Stimulated activated CD8-positive, alpha-beta memory T cell treated with anti-CD3 and anti-CD28 coated beads, Interleukin-7, amount 100 ng/mL, for 4 hours (primary cell): ENCODE data around the gene NPRL2.
A peak's percentile ranks its signal among the peaks of the same experiment; 100 is the strongest.

Source experiments
- DNase-seq, 2 donors: peaks; one replicate each; pipeline ENCODE4 v3.0.0-alpha.2; 2020; ENCODE audit warnings: low read depth in 2 of 2

The NPRL2 gene

DNA sequence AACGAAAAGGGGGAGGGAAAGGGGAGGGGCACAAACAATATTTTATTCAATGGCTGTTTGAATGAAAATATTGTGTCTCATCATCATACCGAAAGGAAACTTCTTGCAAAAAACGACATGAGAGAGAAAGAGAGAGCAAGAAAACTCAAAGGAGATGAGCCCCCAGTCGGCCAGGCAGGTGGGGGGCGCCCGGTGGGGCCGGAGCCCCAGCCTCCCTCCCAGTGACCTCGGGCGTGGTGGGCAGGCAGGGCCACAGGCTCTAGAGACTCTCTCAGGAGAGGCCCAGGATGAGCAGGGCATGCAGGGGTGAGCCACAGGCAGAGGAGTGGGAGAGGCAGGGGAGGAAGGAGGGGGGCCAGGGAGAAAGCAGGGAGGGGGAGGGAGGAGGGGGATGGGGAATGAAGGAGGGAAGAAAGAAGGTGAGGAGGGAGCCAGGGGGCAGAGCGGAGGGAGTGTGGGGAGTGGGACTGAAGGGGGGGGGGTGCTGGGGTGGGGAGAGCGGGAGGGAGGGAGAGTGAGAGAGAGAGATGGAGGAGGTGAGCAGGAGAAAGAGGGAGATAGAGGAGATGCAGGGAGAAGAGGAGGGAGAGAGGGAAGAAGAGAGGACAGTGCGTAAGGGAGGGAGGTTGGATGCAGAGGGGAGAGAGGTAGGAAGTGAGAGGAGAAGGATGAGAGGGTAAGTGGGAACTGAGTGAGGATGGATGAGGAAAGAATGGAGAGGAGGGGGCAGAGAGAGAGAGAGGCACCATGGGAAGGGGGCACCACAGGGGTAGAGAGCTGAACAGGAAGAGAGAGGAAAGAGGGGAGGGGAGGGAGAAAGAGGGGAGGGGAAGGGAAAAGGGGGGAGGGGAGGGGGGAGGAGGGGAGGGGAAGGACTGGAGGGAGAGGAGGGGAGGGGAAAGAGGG is 22.8 kb upstream of the NPRL2 start:
- no peak for DNase-seq

DNA sequence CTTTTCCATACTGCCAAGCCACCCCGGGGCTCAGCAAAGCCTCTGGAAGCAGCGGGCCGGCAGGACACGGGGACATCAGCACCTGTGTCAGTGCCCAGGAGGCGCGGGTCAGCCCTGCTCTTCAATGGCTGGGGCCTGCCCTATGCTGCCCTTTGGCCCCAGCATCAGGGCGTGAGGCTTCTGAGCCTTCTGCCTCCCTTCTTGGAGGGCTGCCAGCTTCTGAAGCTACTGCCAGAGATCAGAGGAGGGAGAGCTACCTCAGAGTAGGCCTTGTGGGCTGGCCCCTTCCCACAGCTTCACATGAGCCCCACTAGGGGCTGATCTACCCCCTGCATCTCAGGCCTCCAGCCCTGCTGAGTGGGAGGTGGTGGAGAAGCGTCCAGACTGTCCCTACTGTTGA is 21.8 kb upstream of the NPRL2 start:
- DNase-seq = no peak

DNA sequence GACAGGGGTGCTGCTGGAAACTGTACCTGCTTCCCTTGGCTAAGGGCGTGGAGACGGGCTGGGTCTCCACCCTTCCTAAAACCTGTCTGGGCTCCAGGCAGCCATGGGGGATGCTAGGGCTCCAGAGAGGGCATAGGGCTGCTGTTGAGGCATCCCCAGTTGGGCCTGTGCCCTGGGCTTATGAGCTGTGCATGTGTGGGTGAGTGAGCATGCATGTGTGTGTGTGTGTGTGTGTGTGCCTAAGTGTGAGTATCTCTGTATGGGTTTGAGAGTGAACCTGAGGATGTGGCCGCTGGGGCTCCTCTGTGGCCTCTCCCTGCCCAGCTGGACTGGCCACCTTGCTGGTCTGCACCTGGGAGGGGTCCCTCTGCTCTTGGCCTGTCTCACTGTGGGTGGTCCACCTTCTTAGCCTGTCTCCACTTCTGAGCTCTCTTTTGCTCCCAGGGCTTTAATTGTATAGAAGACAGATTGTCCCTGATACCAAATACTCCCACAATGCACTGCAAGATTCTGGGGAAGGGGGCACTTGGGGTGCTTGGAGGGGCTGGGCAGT is 20.6 kb upstream of the NPRL2 start:
- DNase-seq = no peak

DNA sequence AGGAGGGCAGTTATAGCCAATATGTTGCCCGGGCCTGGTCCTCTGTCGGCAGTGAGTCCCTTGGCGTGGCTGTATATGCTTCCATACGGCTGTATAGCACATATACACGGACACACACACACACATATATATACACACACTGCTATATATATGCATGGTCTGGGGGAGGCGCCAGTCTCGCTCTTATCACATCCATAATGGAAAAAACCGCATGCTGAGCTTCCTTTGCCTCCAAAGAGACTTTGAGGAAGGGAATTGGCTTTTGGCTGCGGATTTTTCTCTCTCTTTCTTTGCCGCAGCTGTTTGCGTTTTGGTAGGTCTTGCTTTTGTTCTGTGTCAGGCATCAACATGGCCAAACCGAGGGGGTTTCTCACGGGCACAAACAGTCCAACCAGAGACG is 20.0 kb upstream of the NPRL2 start:
- no peak for DNase-seq

DNA sequence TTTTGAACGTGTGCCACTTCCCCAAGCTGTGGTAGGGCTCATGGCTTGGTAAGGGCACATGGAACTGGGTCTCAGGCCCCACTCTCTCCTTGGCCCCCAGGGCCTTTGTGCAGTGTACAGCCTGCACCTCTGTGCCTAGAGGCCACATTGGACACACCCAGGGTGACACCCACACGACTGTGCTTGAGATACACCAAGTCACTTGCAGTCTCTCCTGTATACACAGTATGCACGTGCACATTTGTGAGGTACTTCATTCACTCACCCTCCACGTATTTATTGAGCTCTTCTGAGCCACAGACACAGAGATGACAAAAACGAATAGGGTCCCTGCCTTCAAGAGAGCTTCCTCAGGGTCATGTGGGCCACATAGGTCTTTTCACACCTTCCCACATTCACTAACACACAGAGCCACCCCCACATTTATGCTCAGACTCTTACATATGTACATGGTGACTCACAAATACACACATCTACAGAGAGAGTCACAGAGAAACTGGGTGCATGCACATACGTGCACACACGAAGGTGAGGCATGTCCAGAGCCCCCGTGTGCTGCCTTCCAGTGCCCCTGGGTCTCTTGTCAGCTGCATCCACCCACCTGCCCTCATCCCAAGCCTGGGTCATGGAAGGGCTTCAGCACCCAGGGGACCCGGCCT is 18.6 kb upstream of the NPRL2 start:
- no peak for DNase-seq

DNA sequence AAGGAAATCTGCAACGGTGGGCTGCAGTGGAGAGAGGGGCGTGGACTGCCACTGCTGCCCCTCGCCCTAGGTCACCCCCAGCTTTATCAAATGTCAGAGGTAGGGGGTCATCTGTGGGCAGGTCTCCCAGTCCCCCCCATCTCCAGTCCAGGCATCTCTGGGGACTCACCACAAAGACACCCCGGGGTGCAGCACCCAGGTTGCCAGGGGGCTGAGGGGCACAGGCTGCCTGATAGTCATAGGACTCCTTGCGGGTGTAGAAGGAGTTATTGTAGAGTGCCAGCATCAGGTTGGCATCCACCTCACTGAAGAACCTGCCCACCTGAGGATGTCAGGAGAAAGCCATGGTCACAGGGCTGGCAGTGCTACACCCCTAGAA is 15.3 kb upstream of the NPRL2 start:
- DNase-seq = no peak

DNA sequence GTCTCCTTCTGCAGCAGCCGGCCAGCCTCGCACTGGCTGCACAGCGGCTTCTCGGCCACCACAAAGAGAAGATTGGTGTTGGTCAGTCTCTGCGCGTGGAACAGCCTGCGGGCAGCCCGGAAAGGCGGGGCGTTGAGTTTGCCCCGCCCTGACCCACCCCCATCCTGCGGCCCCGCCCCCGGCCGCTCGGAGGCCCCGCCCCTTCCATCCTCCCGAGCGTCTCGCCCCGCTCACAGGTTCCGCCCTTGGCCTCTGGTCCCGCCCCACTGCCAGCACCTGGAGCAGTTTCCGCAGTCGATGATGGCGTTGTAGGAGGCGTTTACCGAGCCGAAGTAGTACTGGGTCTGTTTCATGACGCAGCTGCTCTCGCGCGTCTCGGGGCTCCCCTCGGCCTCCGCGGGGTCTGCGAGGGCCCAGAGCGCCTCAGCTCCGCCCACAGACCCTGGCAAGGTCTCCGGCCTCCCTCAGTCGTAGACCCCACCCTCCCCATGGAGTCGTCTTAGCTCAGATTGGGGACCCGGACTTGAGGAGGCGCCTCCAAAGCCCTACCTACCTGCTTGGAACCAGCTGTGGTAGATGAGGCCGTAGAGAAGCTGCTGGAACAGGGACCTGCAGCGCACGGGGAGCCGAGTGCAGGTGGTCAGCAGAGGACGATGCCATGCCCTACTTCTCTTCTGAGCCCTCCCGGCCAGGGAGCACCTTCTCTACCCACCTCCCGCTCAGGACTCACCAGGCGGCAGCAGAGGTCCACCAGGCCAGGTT is 14.7 kb upstream of the NPRL2 start:
- peak; percentile 89 to 90 for DNase-seq

DNA sequence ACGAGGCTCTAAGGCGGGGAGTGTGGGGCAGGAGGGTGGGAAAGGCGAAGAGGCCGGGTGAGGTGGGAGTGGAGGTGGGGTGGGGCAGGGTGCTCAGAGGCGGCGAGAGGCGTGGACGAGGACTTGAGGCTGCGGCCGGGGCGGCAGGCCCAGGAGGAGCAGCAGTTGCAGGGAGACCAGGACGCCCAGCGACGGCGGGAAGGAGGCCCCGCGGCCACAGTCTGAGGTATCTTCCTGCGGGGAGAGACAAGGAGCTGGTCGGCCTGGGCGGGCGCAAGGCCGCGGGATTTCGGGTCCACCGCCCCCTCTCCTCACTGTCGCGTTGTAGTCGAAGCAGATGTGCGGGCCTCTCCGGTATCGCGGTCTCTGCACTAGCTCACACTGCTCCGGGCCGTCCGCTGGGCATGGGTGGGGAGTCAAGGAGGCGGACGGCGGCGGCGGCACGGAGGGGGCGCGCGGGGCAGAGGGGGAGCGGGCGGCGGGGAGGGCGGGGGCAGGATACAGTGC is 14.1 kb upstream of the NPRL2 start:
- DNase-seq = no peak

DNA sequence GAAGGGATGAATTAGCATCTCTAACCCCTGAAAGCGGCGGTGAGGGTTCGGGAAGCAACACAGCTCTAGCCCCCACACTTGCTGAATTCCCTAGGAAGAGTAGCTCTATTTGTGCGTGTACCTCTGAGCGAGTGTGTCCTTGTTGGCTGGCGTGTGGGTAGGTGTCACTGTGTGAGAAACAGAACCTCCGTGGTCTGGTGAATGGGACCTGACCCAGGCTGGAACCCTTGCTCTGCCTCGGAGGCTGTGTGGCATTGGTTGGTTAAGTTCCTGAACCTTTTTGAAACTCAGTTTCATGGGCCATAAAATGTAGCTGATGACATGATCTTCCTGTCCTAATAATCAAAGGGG is 9.2 kb upstream of the NPRL2 start:
- no peak for DNase-seq

DNA sequence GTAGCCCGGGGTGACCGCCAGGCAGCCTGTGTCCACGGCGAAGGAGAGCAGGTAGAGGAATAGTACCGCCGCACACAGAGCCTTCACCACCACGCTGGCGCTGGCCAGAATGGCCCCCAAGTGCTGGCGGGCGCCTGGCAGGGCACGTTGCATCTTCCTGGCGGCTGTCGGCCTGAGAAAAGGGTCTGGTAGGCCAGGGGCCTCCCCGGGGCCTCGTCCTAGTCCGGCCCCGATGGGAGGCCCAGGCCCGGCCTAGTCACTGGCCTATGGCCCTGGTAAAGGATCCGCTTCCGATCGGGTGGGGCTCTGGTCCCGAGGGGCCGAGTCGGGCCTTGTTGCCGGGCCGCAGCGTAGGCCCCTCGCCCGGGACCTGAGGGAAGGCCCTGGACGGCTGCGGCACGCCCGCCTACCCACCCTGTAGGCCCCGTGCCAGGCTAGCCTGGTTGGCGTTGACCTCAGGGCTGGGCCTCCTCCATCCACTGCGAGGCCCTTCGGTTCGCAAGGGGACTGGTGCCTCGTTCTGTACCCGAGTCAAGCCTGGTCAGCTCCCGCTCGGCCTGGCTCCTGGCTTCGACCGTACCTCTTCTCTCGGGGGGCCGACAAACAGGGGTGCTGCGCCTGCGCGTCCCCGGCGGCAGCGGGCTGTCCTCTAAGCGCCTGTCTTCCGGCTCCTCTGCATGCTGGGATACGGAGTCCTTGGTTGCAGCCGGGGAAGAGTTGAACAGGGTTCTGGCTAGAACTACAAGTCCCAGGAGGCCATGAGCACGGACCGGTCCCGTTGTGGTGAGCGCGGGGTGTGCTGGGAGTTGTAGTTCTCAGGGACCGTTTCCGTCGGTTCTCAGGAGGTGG is 8.6 kb upstream of the NPRL2 start, which contains the start of gene TMEM115:
Gene TMEM115, minus strand, starts transcription at position 611 of the 849 bp plus-strand sequence. Its CDS starts 458 bp downstream, at position 153.
- peak; percentile 92 to 96 for DNase-seq

DNA sequence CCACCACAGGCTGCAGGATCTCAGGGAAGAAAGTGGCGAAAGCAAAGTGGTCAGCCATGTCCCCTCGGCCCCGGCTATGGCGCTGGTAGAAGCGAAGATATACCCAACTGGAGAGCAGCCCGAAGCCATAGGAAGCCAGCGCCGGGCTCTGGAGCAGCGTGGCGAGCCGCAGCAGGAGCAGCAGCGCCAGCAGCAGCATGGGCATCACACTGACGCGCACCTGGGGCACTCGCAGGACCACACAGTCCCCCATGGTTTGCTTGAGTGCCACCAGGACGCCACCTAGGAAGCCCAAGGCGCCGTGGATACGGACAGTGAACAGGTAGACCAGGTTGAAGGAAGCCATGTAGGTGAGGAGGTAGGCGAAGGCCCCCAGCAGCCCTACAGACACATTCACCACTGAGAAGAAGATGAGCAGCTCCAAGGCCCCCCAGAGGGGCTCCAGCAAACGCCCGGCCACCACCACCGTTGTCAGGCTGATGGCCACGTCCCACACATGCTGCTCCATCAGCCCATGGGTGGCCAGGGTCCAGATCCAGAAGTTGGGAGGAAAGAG is 7.9 kb upstream of the NPRL2 start:
- no peak for DNase-seq

DNA sequence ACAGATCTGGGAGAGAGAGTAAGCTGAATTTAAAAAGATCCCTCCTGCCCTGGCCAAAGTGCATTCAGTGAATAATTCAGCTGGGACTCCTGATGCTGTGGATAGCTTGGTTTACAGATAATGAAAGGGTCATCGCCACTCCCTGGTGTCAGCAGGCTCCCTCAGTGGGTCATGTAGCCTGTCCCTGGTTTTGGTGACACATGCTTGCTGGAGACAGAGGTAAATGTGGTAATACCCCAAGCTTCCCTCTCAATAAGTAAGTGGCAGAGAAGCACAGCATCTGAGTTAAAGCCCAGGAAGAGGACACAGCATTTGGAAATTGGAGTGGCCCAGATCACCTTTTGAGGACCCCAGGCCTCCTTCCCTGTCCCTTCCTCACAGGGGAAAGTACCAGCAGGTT is 6.9 kb upstream of the NPRL2 start:
- DNase-seq = no peak

DNA sequence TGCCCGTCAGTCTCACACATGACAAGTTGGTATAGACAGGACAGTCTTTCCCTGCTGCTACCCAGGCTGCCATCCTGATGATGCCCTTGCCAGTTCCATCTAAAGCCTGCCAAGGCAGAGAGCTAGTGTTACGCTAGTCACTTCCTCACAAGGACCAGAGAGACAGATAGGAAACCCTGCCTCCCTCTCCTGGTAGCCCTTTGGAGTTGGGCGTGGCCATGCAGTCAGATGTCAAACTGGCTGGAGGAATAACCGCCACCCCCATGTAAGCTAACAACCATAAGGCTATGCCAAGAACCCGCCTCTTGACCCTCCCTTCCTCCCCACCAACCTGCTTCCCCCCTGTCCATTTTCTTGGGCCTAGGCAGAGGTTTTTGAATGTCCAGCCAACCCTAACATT is 6.0 kb upstream of the NPRL2 start:
- no peak for DNase-seq

DNA sequence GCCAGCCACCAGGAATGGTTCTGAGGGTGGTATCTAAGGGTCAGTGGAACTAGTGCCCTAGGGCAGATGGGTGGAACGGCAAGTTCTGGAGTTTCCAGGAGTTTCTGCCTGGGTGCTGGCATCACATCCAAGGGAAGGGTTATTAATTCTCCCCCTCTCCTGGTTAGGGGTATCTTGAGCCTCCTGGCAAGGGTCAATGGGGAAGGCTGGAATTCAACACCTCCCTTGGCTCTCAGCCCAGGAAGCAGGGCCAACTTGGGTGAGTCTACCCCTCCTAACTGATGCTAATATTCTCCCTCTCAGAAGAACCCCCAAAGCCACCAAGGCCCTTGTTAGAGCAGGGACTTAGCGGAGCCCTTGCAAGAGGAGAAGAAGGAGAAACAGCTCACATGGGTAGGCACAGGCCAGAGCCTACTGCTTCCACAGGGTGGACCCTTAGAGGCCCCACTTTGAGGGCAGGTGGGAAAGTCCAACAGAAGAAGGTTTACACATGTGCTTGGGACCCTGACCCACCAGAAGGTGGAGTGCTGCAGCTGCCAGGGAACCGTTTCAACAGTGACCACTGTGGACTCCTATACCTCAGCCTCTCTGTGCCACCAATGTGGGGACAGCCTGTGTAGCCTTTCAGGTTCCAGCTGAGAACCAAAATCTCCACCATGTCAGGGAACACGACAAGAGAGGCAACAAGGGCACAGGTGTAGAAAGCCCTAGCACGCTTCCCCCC is 5.4 kb upstream of the NPRL2 start:
- DNase-seq = no peak

DNA sequence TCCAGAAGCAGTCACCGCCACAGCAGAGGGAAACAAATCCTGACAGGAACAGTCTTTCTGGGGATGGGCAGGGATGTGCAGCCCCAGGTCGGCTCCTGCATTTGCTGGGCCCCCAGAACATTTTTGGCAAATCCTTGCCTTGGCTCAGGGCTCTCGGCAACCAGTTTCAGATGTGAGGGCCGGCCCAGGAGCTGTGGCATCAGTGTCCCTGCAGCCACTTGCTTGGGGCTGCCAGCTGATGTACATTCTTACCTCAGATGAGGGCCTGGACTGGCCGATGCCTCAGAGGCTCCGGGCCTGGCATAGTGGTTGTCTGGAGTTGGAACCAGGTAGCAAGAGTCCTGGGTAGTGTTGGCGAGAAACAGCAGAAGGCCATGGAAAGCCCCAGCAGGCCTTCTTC is 4.3 kb upstream of the NPRL2 start:
- DNase-seq = no peak

DNA sequence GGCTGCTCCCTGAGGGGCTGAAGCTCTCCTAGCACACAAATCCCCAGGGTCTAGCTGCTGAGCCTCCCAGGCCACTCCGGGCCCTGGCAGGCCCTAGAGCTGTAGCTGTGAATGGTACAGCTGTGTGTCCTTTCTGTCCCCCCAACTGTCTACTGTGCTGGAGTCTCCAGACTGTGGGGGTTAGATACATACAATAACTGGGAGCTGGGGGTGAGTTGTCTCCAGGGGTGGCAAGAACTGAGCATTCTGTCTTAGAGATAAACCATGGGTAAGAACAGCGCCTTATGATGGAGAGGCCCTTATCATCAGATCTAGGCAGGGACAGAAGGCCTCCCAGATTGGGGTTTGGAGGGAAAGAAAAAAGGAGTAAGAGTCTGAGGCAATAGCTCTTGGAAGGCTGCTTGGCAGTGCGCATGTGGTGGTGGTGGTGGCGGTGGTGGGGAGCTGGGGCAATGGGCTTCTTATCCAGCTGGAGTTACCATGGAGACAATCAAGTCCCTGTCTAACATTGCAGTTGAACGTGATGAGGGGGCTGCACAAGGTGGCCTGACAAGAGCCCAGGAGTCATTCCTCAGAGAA is 3.7 kb upstream of the NPRL2 start:
- no peak for DNase-seq

DNA sequence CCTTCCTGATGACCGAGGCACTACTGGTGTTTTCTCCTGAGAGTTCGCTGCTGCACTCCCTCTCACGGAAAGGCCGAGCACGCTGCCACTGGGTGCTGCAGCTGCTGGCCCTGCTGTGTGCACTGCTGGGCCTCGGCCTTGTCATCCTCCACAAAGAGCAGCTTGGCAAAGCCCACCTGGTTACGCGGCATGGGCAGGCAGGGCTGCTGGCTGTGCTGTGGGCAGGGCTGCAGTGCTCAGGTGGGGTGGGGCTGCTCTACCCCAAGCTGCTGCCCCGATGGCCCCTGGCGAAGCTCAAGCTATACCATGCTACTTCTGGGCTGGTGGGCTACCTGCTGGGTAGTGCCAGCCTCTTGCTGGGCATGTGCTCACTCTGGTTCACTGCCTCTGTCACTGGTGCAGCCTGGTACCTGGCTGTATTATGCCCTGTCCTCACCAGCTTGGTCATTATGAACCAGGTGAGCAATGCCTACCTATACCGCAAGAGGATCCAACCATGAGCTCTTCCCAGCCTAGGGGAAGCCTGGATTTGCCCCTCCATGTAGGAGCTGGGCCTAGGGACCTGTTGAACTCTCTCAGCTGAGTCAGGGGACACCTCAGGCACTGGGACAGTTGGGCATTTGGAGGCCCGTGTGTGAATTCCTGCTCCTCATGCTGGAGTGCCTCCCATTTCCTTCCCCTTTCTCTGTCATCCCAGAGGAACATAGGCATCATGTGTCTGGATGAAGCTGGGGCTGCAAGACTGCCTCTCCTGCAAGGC is 2.9 kb upstream of the NPRL2 start:
- no peak for DNase-seq

DNA sequence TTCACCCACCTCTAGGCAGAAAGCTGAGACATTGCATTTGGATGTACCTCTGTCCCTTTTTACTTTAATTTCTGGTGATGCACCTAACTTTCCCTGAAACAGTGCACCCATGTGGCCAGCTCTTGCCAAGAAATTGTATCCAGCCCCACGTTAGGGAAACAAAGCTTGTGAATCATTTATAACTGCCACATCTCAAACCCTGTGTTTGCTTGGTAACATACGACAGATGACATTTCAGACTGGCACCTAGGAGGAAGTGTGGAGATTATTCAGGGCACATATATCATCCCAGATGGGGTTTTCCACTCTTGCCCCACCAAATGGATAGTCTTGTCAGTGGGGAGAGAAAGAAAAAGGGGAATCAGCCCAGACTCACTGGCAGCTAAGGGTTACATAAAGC is 2.2 kb upstream of the NPRL2 start:
- no peak for DNase-seq

DNA sequence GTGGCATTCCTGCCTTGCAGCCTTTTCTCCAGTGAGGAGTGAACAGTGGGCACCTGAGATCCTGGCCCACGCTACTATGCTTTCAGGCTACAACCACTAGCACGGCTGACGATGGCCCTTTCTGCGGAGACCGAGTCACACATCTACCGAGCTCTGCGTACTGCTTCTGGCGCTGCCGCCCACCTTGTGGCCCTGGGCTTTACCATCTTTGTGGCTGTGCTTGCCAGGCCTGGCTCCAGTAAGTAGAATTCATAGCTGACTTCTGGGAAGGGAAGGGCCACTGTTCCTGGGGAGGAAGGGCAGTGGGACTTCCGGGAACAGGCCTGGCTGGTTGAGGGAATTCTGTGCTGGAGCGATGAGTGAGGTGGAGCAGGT is 735 bp upstream of the NPRL2 start:
- DNase-seq = no peak
